HG03520 (cell line): Measurements from ENCODE around the gene EML3.

Source experiments
- ATAC-seq: cut with Tn5 transposase; IDR thresholded peaks from one replicate; pipeline ENCODE4 v1.9.1; 2021; ENCODE audit warnings: mild to moderate bottlenecking, moderate library complexity; ENCODE audit not compliant: unreplicated experiment

Gene EML3

DNA sequence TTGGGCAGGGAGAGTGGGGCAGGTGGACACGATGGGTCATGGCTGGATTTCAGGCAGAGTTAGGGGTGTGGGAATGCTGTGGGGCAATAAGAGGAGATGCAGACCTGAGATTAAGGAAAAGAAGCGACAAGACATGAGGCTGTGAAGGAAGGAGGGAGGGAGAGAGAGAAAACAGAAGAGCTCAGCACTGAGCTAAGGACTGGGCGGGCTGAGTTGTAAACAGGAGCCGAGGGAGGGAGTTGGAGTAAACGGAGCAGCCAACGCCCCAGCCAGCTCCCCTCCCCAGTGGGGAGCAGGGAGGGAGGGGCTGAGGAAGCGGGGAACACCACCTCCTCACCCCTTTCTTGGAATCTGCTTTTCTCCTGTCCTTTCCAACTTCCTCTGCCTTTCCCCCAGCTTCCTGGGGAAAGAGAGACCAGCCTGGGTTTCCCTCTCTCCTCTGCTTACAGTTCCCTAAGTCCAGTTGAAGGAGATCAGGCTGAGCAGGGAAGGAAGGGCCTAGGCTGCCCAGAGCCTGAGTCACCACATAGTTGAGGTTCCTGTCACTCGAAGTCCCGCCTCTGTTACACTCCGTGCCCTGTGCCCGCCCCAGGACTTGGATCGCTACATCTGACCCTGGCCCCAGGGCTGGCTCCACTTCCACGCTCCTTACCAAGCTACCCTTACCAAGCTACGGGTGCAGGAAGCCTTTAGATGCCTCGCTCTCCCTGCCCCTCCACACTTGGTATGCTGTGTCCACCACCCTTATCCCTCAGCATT lies 59.3 kb downstream of the EML3 start:
- ATAC-seq, result no peak

DNA sequence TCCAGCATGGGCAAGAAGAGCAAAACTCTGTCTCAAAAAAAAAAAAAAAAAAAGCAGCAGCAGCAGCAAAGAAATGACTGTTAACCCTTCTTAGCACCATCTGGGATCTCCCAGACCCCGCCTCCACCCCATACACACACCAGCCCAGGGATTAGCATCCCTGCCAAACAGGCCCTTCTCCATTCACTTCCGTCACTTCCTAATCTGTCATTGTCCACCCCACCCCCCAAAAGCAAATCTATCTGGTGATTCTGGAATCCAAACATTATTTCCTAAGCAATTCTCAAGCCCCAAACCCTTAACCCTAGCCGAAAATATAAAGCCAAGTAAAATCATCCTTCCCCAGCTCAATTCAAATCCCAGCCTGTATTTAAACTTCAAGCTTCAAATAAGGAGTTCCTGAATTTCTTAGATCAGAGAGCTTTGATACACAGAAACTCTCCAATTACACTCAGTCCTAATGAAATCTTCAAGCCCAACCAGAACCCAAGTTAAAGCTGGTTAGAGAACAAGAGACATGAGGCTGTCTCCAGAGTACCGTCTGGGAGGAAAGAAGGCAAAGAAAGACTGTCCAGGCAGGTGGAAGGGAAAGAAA lies 60.0 kb downstream of the EML3 start:
- no peak for ATAC-seq
